Heart left ventricle (tissue), 16 donors: ENCODE data around the gene RAB11FIP4. TPM values are rescaled to one million over a fixed set of nuclear protein-coding genes. Genes with fewer than 3 reads are reported as not detected.
A peak's percentile ranks its signal among the peaks of the same experiment; 100 is the strongest.

Source experiments
- ATAC-seq, 4 donors: fragments of 200-7000 bp; cut with Tn5 transposase; one replicate each; pipeline ENCODE4 v1.9.1; 2020 to 2022; ENCODE audit warnings: moderate library complexity in 4 of 4, mild to moderate bottlenecking in 3 of 4, moderate number of reproducible peaks in 1 of 4
- DNase-seq, 5 donors: peaks; one replicate each; pipeline ENCODE4 v3.0.0-alpha.2; 2020
- H3K27ac ChIP-seq, 12 donors: fragments of 200-600 bp; sonication (generic) in 4 of 12; one replicate each; pipeline versions ENCODE4 v1.5.0 to v1.8.0; 2016 to 2022; ENCODE audit warnings: mild to moderate bottlenecking in 2 of 12
- H3K27me3 ChIP-seq, 9 donors: fragments of 200-600 bp; sonication (generic) in 2 of 9; one replicate each; pipeline versions ENCODE4 v1.5.1 to v1.8.0; 2016 to 2022; ENCODE audit warnings: mild to moderate bottlenecking in 3 of 9
- H3K36me3 ChIP-seq, 9 donors: fragments of 200-600 bp; sonication (generic) in 2 of 9; one replicate each; pipeline versions ENCODE4 v1.5.0 to v1.8.0; 2018 to 2022; ENCODE audit warnings: mild to moderate bottlenecking in 2 of 9
- H3K4me1 ChIP-seq, 12 donors: fragments of 200-600 bp; sonication (generic) in 4 of 12; one replicate each; pipeline versions ENCODE4 v1.5.0 to v1.8.0; 2016 to 2022; ENCODE audit warnings: mild to moderate bottlenecking in 3 of 12
- H3K4me3 ChIP-seq, 12 donors: fragments of 200-600 bp; sonication (generic) in 4 of 12; one replicate each; pipeline versions ENCODE4 v1.5.0 to v1.8.0; 2017 to 2022; ENCODE audit warnings: mild to moderate bottlenecking in 9 of 12, moderate library complexity in 4 of 12
- H3K9me3 ChIP-seq, 12 donors: fragments of 200-600 bp; sonication (generic) in 4 of 12; one replicate each; pipeline versions ENCODE4 v1.5.0 to v1.8.0; 2016 to 2022; ENCODE audit warnings: mild to moderate bottlenecking in 1 of 12
- CTCF ChIP-seq, 12 donors: fragments of 200-600 bp; sonication (generic) in 4 of 12; IDR thresholded peaks; one replicate each; pipeline versions ENCODE4 v1.5.0 to v1.8.0; 2018 to 2022; ENCODE audit warnings: antibody characterized with exemption in 12 of 12, mild to moderate bottlenecking in 5 of 12
- POLR2A ChIP-seq, 2 donors: fragments of 450-650 bp; IDR thresholded peaks; one replicate each; pipeline ENCODE4 v1.6.1; 2017; ENCODE audit warnings: antibody characterized with exemption in 2 of 2, mild to moderate bottlenecking in 2 of 2, moderate library complexity in 2 of 2
- WGBS, 4 donors: extraction: QIAGEN DNeasy Blood & Tissue Kit in 2 of 4; methylation state at CpG; one replicate each; pipeline versions ENCODE4 v1.1.5 to v1.1.7; 2013 to 2018; 5-methylcytosine and 5-hydroxymethylcytosine counted together
- intact Hi-C, 10 donors: fragments of 100-400 bp; cut with DNase I; formaldehyde crosslinking; loops; one replicate each; pipeline versions ENCODE4 v1.11.1 to v1.14.2; 2022
- polyA plus RNA-seq, 2 donors: library from polyadenylated mRNA; stranded (reverse); fragments of 200-250 nt; gene quantifications; one replicate each; pipeline ENCODE4 v1.2.3, GENCODE V29; 2013
- total RNA-seq, 9 donors: library from RNA; depleted of rRNA in 2 of 9; stranded (reverse); fragments of >200 nt in 2 of 9; fragmentation: NEBNext Ultra II Directional in 3 of 9; extraction: Animal tissue kit (Norgen Biotek cat#: 25700) in 3 of 9; gene quantifications; one replicate each; pipeline versions ENCODE4 v1.1.0 to v1.2.4, GENCODE V29; 2016 to 2023
- donor health status: ischemic (EF 13 %, LVEDD 7.1; RV severe dilation, severe dysfunction).
- donor health status: healthy with polysubstance abuse.
- donor health status: DM: no; HTN: yes; CAD: no.
- donor health status: DM: no; HTN: no; CAD: no.
- donor health status: ischemic (EF 25% LVEDD 6.9; RV normal size, moderate dysfunction).
- donor health status: ischemic (EF 25% LVEDD 5.7; RV mildly dilated, moderate dysfunction).
- donor health status: healthy.
- donor health status: DM: yes; HTN: yes; CAD: no.
- donor health status: ischemic (EF 35%, LVEDD 5.7; RV mildly dilated, moderate dysfunction).
- donor health status: nonischemic (EF 11% LVEDD 7.7; RV severe dilation, severe dysfunction).
- donor health status: DM: yes; HTN: yes; CAD: no.
- donor health status: PGD.
- donor health status: ischemic (EF 29% LVEDD 5.4; RV normal size, mild dysfunction).
- donor health status: nonischemic (EF 23%, LVEDD 6.1; RV moderate dilation, normal function).

Gene RAB11FIP4
- total and polyA plus RNA-seq, 11 donors = 1.5 to 13.7 (median 8.3) TPM

- peak in 1 of 4 donors; percentile 5 for ATAC-seq
- no peaks in the 10 kb centered on the region for H3K36me3 ChIP-seq
- H3K4me3 ChIP-seq = peak overlapping the region in 2 of 12 donors; percentile 19 to 45
- H3K9me3 ChIP-seq = no peaks in the 10 kb centered on the region
- peaks cover 0 to 49% (median 16%) of the 10 kb centered on the region in 12 donors for H3K4me1 ChIP-seq
- intact Hi-C loops = no loop called here
- 42 to 56% (median 53%) methylated on average over 12 to 13 of the region's 13 CpGs for whole genome bisulfite sequencing, 4 donors
- DNase-seq = no peak
- H3K27ac ChIP-seq = peak overlapping the region in 6 of 12 donors; percentile 39 to 92 (median 82)
- TF ChIP-seq POLR2A (IDR thresholded peaks at IDR 0.05) (no peak), CTCF (IDR thresholded peaks at IDR 0.05) (peak in 2 of 12 donors; percentile 27 to 31)
- no peaks in the 10 kb centered on the region for H3K27me3 ChIP-seq
These were observed 117.0 kb downstream of the RAB11FIP4 start for GRCh38 chr17:31508288-31509094.

DNA sequence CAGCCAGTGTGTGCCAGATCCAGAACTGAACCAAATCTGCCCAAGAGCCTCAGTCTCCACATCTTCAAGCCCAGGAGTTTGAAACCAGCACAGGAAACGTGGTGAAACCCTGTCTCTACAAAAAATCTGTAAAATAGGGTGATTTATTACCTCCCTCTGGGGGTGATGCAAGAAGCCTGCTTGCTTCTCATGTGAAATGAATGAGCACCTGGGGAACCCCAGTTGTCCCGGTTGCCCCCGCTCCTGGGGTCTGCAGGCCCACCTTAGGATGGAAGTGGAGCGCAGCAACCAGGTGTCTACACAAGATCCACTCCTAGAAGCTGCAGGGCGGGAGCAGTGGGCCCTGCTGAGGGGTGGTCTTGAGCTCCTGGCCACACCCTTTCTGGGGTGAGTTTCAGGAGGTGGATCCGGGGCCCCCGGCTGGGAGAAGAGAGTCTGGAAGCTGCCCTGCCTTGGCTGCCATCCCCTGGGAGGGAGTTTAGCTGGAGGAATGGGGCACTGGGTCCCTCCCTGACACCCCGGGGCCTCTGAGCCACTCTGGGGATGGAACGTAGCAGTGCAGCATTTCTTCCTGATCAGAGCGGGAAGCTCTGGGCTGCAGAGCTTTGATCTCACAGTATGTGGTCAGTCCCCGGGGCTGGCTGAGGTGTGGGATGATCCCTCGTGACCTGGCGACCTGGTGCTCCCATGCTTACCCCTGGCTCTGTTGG, 117.8 kb downstream of the RAB11FIP4 start:
- no peaks in the 10 kb centered on the region for H3K9me3 ChIP-seq
- H3K36me3 ChIP-seq = no peaks in the 10 kb centered on the region
- intact Hi-C loops = no loop called here
- H3K27ac ChIP-seq = peak overlapping the region in 11 of 12 donors; percentile 11 to 92 (median 79)
- ATAC-seq (peak in 2 of 4 donors; percentile 7 to 8), DNase-seq (no peak)
- 68 to 73% (median 72%) methylated on average over 11 to 13 of the region's 13 CpGs for WGBS, 4 donors
- H3K27me3 ChIP-seq = no peaks in the 10 kb centered on the region
- H3K4me1 ChIP-seq = peaks cover 0 to 49% (median 16%) of the 10 kb centered on the region in 12 donors
- peak overlapping the region in 1 of 12 donors; percentile 45 for H3K4me3 ChIP-seq
- no peak for TF ChIP-seq CTCF (IDR thresholded peaks at IDR 0.05)
- TF ChIP-seq POLR2A (IDR thresholded peaks at IDR 0.05) = no peak

DNA sequence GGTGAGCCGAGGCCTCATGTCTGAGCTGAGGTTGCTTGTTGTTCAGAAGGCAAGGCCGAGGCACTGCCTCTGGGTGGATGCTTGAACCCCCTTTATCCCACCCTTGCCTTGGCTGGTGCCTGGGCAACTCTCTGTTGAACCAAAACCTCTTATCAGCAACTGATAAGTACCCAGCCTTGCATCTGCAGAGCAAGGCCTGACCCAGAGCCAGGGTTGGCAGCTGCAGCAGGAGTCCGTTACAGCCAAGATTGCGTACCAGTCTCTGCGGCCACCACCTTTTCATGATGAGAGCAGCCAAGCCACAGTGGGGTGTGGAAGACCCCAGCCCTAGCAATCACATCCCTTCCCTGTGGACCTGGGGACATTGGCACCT, 118.3 kb downstream of the RAB11FIP4 start:
- ATAC-seq = peak; percentile 43 to 62 (median 56)
- H3K27me3 ChIP-seq = no peaks in the 10 kb centered on the region
- DNase-seq = peak in 1 of 5 donors; percentile 74
- H3K9me3 ChIP-seq = no peaks in the 10 kb centered on the region
- intact Hi-C loops = loop anchor here in 1 of 10 donors (10.0 kb wide), 1 partner anchor 45 kb away; no protein-coding TSS in a partner anchor
- 59 to 79% (median 62%) methylated on average over 4 to 5 of the region's 5 CpGs for WGBS, 4 donors
- H3K4me1 ChIP-seq = peaks cover 0 to 49% (median 16%) of the 10 kb centered on the region in 12 donors
- peak overlapping the region in 11 of 12 donors; percentile 21 to 92 (median 79) for H3K27ac ChIP-seq
- peak overlapping the region in 1 of 12 donors; percentile 13 for H3K4me3 ChIP-seq
- H3K36me3 ChIP-seq = no peaks in the 10 kb centered on the region
- TF ChIP-seq POLR2A (IDR thresholded peaks at IDR 0.05) (no peak), CTCF (IDR thresholded peaks at IDR 0.05) (no peak)
